Measurements from ENCODE around the gene DUSP10.

- TF ChIP-seq CTCF (conservative IDR thresholded peaks at IDR 0.05; ENCODE audit: low read depth, low read length) = no peak
- TF ChIP-seq EZH2phosphoT487 (IDR thresholded peaks at IDR 0.05; ENCODE audit: borderline replicate concordance, low read length) = no peak
- no peak for TF ChIP-seq EZH2 (IDR thresholded peaks at IDR 0.05; ENCODE audit: low read length, unreplicated experiment)
Measured at GRCh38 chr1:221675880-221676800, 65.7 kb downstream of the DUSP10 start.

Measured in PC-3 (cell line).